ENCODE measurements around the gene DCAF12. TPM values are rescaled to one million over a fixed set of nuclear protein-coding genes. Genes with fewer than 3 reads are reported as not detected.

The DCAF12 gene
- total RNA-seq, 3 donors from 2014 or later = 28.7 to 43.0 (median 34.0) TPM

- TF ChIP-seq, protein P1, sequence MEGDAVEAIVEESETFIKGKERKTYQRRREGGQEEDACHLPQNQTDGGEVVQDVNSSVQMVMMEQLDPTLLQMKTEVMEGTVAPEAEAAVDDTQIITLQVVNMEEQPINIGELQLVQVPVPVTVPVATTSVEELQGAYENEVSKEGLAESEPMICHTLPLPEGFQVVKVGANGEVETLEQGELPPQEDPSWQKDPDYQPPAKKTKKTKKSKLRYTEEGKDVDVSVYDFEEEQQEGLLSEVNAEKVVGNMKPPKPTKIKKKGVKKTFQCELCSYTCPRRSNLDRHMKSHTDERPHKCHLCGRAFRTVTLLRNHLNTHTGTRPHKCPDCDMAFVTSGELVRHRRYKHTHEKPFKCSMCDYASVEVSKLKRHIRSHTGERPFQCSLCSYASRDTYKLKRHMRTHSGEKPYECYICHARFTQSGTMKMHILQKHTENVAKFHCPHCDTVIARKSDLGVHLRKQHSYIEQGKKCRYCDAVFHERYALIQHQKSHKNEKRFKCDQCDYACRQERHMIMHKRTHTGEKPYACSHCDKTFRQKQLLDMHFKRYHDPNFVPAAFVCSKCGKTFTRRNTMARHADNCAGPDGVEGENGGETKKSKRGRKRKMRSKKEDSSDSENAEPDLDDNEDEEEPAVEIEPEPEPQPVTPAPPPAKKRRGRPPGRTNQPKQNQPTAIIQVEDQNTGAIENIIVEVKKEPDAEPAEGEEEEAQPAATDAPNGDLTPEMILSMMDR (IDR thresholded peaks at IDR 0.05) = no peak
- Histone ChIP-seq H3K9me3 (no peaks in the 10 kb centered on the region), H3K4me3 (no peak overlapping the region), H3K36me3 (ENCODE audit: low read depth) (peaks cover 4% of the 10 kb centered on the region), H3K4me1 (ENCODE audit: low read depth) (no peaks in the 10 kb centered on the region)
- no peak for ATAC-seq
- intact Hi-C loops (cut with DNase I, micrococcal nuclease) = no loop called here
- no peak for DNase-seq
Measured at GRCh38 chr9:34087370-34087769, 39.1 kb downstream of the DCAF12 start.

DNA sequence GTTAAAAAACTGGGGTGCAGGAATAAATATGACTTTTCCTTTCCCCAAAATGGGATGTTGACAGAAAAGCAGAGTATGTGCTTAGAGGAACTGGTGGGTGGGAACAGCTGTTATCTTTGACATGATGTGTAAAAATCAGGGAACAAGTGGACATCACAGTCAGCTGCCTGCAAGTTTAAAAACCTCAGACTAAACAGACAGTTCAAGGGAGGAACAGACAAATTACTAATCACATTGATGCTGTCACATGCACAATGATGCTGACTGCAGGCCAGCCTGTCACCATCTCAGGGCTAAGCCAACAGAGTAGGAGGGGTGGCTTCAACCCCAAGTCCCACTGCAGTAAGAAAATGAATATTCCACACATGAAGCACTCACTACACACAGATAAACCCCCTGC, 39.6 kb downstream of the DCAF12 start:
- Histone ChIP-seq H3K36me3 (ENCODE audit: low read depth) (peaks cover 4% of the 10 kb centered on the region), H3K4me3 (no peak overlapping the region), H3K9me3 (no peaks in the 10 kb centered on the region), H3K4me1 (ENCODE audit: low read depth) (no peaks in the 10 kb centered on the region)
- DNase-seq = no peak
- ATAC-seq = no peak
- intact Hi-C loops (cut with DNase I, micrococcal nuclease) = no loop called here
- TF ChIP-seq, protein P1 (IDR thresholded peaks at IDR 0.05) = no peak

DNA sequence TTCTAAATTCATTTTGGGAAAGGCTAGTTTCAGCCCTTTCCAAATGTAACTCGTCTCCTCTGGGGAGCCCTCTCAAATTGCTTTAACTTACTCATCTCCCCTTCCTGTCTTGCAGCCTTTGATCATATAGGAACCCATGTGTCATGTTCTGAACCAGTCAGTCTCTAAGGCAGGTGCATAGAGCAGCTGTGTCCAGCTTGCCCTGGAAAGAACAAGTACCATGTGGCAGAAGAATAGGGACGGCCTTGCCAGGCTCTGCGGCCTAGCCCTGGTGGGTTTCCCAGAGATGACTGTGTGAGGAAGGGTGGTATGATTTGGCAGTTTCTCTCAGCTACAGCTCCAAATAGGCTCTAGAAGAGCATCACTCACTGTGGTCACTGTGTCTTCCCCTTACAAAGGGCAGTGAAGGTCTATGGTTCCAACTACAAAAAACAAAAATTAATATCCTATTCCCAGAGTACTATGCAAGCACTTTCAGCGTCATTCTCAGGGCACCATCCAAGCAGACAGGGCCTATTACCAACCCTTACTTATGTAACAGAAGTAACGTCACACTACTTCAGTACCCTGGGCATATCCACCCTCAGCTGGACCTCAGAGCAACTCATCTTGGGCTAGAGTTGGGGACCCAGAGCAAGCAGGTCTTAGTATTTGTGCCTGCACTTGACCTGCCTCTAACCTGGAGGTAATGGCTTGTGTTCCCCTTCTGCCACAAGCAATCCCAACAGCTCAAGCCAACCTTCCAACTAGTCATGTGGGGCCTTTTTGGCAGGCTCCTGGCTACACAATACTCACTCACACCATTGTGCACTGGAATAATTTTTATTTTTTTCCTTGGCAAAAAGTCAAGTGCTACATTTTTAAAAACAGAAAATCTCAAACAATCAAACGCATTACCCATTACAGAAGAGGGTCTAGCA, 40.7 kb downstream of the DCAF12 start:
- no peak for DNase-seq
- intact Hi-C loops (cut with DNase I, micrococcal nuclease) = no loop called here
- peaks cover 4% of the 10 kb centered on the region for H3K36me3 ChIP-seq (ENCODE audit: low read depth)

GRCh38 chr9:34084562-34084961, 41.9 kb downstream of the DCAF12 start:
- Histone ChIP-seq H3K4me3 (no peak overlapping the region), H3K9me3 (no peaks in the 10 kb centered on the region), H3K36me3 (ENCODE audit: low read depth) (peaks cover 4% of the 10 kb centered on the region), H3K4me1 (ENCODE audit: low read depth) (no peaks in the 10 kb centered on the region)
- TF ChIP-seq, protein P1 (IDR thresholded peaks at IDR 0.05) = no peak
- intact Hi-C loops (cut with DNase I, micrococcal nuclease) = no loop called here
- DNase-seq (no peak), ATAC-seq (no peak)

More for the DNA sequence above, 40.7 kb downstream of the DCAF12 start:
- Histone ChIP-seq H3K9me3 (no peaks in the 10 kb centered on the region), H3K4me1 (ENCODE audit: low read depth) (no peaks in the 10 kb centered on the region), H3K4me3 (no peak overlapping the region)
- no peak for ATAC-seq
- TF ChIP-seq, protein P1 (IDR thresholded peaks at IDR 0.05) = no peak

DNA sequence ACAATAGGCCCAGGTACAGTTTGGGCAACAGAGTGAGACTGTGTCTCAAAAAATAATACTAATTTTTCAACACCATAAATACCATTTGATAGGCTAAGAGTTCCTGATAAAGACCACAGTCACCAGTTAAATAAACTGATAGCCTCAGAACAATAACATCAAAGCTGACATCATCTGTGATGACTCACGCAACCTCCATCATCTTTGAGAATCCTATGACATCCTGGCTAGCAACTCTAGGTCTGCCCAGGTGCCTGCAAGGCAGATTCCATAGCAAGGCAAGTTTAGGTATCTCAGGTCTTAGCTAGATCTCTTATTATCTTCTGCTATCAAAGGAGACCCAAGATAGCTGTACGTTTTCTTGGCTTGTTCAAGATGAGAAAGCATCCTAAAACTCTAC, 47.3 kb downstream of the DCAF12 start:
- TF ChIP-seq, protein P1 (IDR thresholded peaks at IDR 0.05) = no peak
- intact Hi-C loops (cut with DNase I, micrococcal nuclease) = no loop called here
- DNase-seq (no peak), ATAC-seq (no peak)
- Histone ChIP-seq H3K36me3 (ENCODE audit: low read depth) (no peaks in the 10 kb centered on the region), H3K9me3 (no peaks in the 10 kb centered on the region), H3K4me1 (ENCODE audit: low read depth) (no peaks in the 10 kb centered on the region), H3K4me3 (no peak overlapping the region)
